Measurements from ENCODE around the gene MPP3.

DNA sequence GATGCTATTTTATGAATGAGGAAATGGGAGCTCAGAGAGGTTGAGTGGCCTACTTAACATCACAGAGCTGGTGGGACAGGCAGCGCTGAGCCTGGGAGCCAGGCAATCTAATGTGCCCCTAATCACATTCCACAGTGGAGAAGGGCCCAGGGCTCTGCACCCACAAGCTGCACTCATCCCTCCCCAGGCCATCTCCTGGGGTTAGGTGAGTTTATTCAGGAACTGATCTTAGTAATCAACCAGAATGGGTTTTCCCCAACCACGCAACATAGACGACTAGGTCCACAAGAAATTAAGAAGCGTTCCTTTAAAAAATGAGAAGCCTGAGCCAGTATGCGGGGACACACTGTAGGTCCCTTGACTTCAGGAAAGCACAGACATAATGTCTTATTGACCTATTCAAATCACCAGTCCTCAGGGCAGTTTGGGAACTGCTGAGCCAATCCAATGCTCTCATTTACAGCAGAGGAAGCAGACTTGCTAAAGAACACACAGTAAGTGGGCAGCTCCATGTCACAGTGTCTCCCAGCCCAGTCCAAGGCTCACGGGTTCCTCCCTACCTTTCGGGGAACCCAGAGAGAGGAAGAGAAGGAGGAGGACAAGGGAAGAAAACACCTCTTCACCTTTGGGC lies 2.3 kb downstream of the MPP3 start:
- TF ChIP-seq, protein P1, sequence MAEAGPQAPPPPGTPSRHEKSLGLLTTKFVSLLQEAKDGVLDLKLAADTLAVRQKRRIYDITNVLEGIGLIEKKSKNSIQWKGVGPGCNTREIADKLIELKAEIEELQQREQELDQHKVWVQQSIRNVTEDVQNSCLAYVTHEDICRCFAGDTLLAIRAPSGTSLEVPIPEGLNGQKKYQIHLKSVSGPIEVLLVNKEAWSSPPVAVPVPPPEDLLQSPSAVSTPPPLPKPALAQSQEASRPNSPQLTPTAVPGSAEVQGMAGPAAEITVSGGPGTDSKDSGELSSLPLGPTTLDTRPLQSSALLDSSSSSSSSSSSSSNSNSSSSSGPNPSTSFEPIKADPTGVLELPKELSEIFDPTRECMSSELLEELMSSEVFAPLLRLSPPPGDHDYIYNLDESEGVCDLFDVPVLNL (CRISPR knock-in tag; IDR thresholded peaks at IDR 0.05; ENCODE audit: borderline replicate concordance, low read depth) = no peak
- TF ChIP-seq, protein P2, sequence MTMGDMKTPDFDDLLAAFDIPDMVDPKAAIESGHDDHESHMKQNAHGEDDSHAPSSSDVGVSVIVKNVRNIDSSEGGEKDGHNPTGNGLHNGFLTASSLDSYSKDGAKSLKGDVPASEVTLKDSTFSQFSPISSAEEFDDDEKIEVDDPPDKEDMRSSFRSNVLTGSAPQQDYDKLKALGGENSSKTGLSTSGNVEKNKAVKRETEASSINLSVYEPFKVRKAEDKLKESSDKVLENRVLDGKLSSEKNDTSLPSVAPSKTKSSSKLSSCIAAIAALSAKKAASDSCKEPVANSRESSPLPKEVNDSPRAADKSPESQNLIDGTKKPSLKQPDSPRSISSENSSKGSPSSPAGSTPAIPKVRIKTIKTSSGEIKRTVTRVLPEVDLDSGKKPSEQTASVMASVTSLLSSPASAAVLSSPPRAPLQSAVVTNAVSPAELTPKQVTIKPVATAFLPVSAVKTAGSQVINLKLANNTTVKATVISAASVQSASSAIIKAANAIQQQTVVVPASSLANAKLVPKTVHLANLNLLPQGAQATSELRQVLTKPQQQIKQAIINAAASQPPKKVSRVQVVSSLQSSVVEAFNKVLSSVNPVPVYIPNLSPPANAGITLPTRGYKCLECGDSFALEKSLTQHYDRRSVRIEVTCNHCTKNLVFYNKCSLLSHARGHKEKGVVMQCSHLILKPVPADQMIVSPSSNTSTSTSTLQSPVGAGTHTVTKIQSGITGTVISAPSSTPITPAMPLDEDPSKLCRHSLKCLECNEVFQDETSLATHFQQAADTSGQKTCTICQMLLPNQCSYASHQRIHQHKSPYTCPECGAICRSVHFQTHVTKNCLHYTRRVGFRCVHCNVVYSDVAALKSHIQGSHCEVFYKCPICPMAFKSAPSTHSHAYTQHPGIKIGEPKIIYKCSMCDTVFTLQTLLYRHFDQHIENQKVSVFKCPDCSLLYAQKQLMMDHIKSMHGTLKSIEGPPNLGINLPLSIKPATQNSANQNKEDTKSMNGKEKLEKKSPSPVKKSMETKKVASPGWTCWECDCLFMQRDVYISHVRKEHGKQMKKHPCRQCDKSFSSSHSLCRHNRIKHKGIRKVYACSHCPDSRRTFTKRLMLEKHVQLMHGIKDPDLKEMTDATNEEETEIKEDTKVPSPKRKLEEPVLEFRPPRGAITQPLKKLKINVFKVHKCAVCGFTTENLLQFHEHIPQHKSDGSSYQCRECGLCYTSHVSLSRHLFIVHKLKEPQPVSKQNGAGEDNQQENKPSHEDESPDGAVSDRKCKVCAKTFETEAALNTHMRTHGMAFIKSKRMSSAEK (CRISPR knock-in tag; IDR thresholded peaks at IDR 0.05; ENCODE audit: borderline replicate concordance) = no peak
- TF ChIP-seq, protein P3, sequence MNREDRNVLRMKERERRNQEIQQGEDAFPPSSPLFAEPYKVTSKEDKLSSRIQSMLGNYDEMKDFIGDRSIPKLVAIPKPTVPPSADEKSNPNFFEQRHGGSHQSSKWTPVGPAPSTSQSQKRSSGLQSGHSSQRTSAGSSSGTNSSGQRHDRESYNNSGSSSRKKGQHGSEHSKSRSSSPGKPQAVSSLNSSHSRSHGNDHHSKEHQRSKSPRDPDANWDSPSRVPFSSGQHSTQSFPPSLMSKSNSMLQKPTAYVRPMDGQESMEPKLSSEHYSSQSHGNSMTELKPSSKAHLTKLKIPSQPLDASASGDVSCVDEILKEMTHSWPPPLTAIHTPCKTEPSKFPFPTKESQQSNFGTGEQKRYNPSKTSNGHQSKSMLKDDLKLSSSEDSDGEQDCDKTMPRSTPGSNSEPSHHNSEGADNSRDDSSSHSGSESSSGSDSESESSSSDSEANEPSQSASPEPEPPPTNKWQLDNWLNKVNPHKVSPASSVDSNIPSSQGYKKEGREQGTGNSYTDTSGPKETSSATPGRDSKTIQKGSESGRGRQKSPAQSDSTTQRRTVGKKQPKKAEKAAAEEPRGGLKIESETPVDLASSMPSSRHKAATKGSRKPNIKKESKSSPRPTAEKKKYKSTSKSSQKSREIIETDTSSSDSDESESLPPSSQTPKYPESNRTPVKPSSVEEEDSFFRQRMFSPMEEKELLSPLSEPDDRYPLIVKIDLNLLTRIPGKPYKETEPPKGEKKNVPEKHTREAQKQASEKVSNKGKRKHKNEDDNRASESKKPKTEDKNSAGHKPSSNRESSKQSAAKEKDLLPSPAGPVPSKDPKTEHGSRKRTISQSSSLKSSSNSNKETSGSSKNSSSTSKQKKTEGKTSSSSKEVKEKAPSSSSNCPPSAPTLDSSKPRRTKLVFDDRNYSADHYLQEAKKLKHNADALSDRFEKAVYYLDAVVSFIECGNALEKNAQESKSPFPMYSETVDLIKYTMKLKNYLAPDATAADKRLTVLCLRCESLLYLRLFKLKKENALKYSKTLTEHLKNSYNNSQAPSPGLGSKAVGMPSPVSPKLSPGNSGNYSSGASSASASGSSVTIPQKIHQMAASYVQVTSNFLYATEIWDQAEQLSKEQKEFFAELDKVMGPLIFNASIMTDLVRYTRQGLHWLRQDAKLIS (CRISPR knock-in tag; IDR thresholded peaks at IDR 0.05; ENCODE audit: borderline replicate concordance) = no peak
- TF ChIP-seq, protein P4, sequence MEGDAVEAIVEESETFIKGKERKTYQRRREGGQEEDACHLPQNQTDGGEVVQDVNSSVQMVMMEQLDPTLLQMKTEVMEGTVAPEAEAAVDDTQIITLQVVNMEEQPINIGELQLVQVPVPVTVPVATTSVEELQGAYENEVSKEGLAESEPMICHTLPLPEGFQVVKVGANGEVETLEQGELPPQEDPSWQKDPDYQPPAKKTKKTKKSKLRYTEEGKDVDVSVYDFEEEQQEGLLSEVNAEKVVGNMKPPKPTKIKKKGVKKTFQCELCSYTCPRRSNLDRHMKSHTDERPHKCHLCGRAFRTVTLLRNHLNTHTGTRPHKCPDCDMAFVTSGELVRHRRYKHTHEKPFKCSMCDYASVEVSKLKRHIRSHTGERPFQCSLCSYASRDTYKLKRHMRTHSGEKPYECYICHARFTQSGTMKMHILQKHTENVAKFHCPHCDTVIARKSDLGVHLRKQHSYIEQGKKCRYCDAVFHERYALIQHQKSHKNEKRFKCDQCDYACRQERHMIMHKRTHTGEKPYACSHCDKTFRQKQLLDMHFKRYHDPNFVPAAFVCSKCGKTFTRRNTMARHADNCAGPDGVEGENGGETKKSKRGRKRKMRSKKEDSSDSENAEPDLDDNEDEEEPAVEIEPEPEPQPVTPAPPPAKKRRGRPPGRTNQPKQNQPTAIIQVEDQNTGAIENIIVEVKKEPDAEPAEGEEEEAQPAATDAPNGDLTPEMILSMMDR (IDR thresholded peaks at IDR 0.05) = no peak
